Endodermal cell (in vitro differentiated cells): ENCODE measurements around the gene MPPED2. TPM values are rescaled to one million over a fixed set of nuclear protein-coding genes. Genes with fewer than 3 reads are reported as not detected.

Experiments
- DNase-seq: peaks from one replicate; pipeline ENCODE4 v3.0.0-alpha.2; 2017
- H3K27ac ChIP-seq: 2 replicates; pipeline ENCODE4 v1.5.1; 2013; ENCODE audit warnings: mild to moderate bottlenecking, low read depth, low read length, moderate library complexity
- H3K27me3 ChIP-seq: 2 replicates; pipeline ENCODE4 v1.6.1; 2013; ENCODE audit warnings: mild to moderate bottlenecking, low read length, moderate library complexity; ENCODE audit not compliant: insufficient read depth, control insufficient read depth, poor library complexity, severe bottlenecking
- H3K36me3 ChIP-seq: 2 replicates; pipeline ENCODE4 v1.7.0; 2013; ENCODE audit warnings: mild to moderate bottlenecking, low read length, moderate library complexity; ENCODE audit not compliant: control insufficient read depth, insufficient read depth
- H3K4me1 ChIP-seq: one replicate; pipeline ENCODE4 v1.7.0; 2013; ENCODE audit warnings: low read length; ENCODE audit not compliant: control insufficient read depth, insufficient read depth
- H3K4me3 ChIP-seq: 2 replicates; pipeline ENCODE4 v1.5.1; 2013; ENCODE audit warnings: mild to moderate bottlenecking, low read length, moderate library complexity
- H3K9ac ChIP-seq: 2 replicates; pipeline ENCODE4 v1.6.1; 2013; ENCODE audit warnings: mild to moderate bottlenecking, low read length, moderate library complexity; ENCODE audit not compliant: poor library complexity, severe bottlenecking; ENCODE audit errors: extremely low read depth
- H3K9me3 ChIP-seq: 2 replicates; pipeline ENCODE4 v1.6.1; 2013; ENCODE audit warnings: mild to moderate bottlenecking, low read length, moderate library complexity; ENCODE audit not compliant: control insufficient read depth
- H3K27ac Mint-ChIP-seq: 2 replicates; pipeline ENCODE4 v1.8.0; 2020; ENCODE audit warnings: mixed read lengths
- H3K27me3 Mint-ChIP-seq: 2 replicates; pipeline ENCODE4 v1.8.0; 2021; ENCODE audit warnings: mild to moderate bottlenecking, mixed read lengths; ENCODE audit not compliant: insufficient read depth
- H3K36me3 Mint-ChIP-seq: 2 replicates; pipeline ENCODE4 v1.8.0; 2020; ENCODE audit warnings: low read depth, mixed read lengths
- H3K4me1 Mint-ChIP-seq: 2 replicates; pipeline ENCODE4 v1.8.0; 2020; ENCODE audit warnings: mixed read lengths
- H3K4me3 Mint-ChIP-seq: 2 replicates; pipeline ENCODE4 v1.8.0; 2020; ENCODE audit warnings: mild to moderate bottlenecking, moderate library complexity, mixed read lengths
- H3K9me3 Mint-ChIP-seq: 2 replicates; pipeline ENCODE4 v1.8.0; 2020; ENCODE audit warnings: mild to moderate bottlenecking, mixed read lengths
- whole genome bisulfite sequencing, 2 experiments: methylation state at CpG; one replicate each; pipeline versions ENCODE4 v1.1.5 to v1.1.7; 2013; ENCODE audit warnings: missing lambda C conversion rate in 2 of 2, mixed read lengths in 1 of 2; ENCODE audit not compliant: insufficient coverage in 1 of 2, insufficient read length in 1 of 2; 5-methylcytosine and 5-hydroxymethylcytosine counted together
- total RNA-seq, 2 donors: library from RNA; stranded (reverse); fragmentation: NEBNext Ultra II Directional in 1 of 2; extraction: Animal tissue kit (Norgen Biotek cat#: 25700) in 1 of 2; gene quantifications; 2 replicates in 1 of 2; 3 replicates in 1 of 2; pipeline ENCODE4 v1.2.1, GENCODE V29; 2021
- TF ChIP-seq, protein P1 (sequence below): fragments of 200-600 bp; sonication (generic); conservative IDR thresholded peaks from 2 replicates; pipeline ENCODE4 v1.5.0; 2021; ENCODE audit warnings: antibody characterized with exemption, mild to moderate bottlenecking

The MPPED2 gene
- total RNA-seq, 2 donors from 2014 or later = 1.5 to 16.4 TPM

DNA sequence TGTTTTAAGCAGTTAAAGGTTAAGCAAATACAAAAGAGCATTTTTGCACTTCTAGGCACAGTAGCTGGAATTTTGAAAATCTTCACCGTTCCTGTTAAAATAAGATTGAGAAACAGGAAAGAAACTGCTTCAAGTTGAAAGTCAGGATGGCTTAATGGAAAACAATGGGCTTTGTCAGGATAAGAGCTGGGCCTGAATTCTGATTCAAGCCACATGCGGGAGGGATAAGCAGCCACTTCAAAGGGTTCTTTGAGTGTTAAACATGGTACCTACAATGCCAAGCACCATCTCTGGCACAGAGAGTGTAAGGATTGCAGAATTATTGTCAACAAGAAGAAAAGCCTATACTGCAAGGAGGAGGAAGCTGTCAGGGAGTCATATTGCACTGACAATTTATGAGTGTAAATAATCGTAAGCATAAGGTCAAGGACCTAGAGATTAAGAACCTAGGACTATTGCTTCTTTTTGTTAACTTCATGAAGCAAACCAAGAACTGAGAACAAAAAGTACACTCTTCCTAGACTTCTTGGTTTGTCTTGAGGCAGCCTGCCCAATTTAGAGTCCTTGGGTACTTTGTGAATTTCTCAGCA lies 32.5 kb downstream of the MPPED2 start:
- no peak overlapping the region for H3K4me3 ChIP-seq
- no peak overlapping the region for H3K9ac ChIP-seq
- Mint-ChIP-seq H3K27ac (peak overlapping the region; percentile 79), H3K36me3 (peaks cover 8% of the 10 kb centered on the region), H3K4me3 (no peak overlapping the region), H3K4me1 (peaks cover 36% of the 10 kb centered on the region), H3K27me3 (no peaks in the 10 kb centered on the region), H3K9me3 (no peaks in the 10 kb centered on the region)
- 50% methylated on average over 2 to 3 of the region's 3 CpGs for WGBS, 2 experiments
- no peak overlapping the region for H3K27ac ChIP-seq
- H3K27me3 ChIP-seq = no peaks in the 10 kb centered on the region
- no peak for DNase-seq
- TF ChIP-seq, protein P1, sequence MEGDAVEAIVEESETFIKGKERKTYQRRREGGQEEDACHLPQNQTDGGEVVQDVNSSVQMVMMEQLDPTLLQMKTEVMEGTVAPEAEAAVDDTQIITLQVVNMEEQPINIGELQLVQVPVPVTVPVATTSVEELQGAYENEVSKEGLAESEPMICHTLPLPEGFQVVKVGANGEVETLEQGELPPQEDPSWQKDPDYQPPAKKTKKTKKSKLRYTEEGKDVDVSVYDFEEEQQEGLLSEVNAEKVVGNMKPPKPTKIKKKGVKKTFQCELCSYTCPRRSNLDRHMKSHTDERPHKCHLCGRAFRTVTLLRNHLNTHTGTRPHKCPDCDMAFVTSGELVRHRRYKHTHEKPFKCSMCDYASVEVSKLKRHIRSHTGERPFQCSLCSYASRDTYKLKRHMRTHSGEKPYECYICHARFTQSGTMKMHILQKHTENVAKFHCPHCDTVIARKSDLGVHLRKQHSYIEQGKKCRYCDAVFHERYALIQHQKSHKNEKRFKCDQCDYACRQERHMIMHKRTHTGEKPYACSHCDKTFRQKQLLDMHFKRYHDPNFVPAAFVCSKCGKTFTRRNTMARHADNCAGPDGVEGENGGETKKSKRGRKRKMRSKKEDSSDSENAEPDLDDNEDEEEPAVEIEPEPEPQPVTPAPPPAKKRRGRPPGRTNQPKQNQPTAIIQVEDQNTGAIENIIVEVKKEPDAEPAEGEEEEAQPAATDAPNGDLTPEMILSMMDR = no peak
- H3K4me1 ChIP-seq = no peaks in the 10 kb centered on the region
- no peaks in the 10 kb centered on the region for H3K9me3 ChIP-seq
- no peaks in the 10 kb centered on the region for H3K36me3 ChIP-seq

DNA sequence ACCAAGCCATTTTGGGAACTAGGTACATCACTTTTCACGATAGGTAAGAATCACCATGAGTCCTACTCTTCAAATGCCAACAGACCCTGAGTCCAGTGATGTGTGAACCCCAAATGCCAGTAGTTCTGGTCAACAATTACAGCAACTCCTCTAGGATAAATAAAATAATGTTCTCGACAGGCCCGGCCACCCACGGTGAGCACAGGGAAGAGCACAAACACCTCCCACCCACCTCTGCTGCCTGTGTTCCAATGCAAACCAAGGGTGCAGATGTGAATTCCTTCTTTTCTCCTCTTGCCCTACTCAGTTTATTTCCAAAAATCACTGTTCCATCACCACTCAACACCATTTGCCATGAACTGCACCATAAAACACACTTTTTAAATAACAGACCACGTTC lies 33.3 kb downstream of the MPPED2 start:
- Histone ChIP-seq H3K27me3 (no peaks in the 10 kb centered on the region), H3K4me1 (no peaks in the 10 kb centered on the region), H3K4me3 (no peak overlapping the region), H3K9ac (no peak overlapping the region), H3K27ac (no peak overlapping the region), H3K9me3 (no peaks in the 10 kb centered on the region), H3K36me3 (no peaks in the 10 kb centered on the region)
- no peak overlapping the region for H3K4me3 Mint-ChIP-seq
- peaks cover 8% of the 10 kb centered on the region for H3K36me3 Mint-ChIP-seq
- no peaks in the 10 kb centered on the region for H3K9me3 Mint-ChIP-seq
- H3K27ac Mint-ChIP-seq = peak overlapping the region; percentile 49
- TF ChIP-seq, protein P1 = no peak
- DNase-seq = peak; percentile 60
- WGBS, 2 experiments = 67 to 69% methylated on average over 3 to 5 of the region's 5 CpGs
- H3K4me1 Mint-ChIP-seq = peaks cover 39% of the 10 kb centered on the region
- no peaks in the 10 kb centered on the region for H3K27me3 Mint-ChIP-seq

DNA sequence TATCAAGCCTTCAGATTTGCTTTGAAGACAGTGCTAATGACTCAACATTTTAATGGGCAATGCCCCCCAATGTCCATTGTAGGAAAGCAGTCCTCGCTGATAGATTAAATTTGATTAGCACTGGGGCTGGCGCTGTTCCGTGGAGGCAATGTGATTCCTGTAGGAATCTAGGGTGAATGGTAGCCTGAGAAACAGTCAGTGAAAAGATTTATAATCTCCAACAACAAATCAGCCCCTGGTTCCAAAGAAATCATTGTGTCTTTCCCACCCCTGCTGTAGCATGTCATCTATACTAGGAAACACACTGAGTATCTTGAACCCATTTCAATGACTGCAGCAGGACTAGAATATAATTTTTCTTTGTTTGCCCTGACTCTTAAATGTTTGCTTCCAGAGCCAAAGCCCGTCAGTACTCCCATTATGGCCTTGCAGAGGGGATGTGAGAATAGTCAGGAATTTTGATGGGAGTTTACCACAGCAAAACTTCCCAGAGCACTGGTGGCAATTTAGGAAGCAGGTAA lies 36.1 kb downstream of the MPPED2 start:
- Mint-ChIP-seq H3K27me3 (no peaks in the 10 kb centered on the region), H3K4me3 (no peak overlapping the region), H3K36me3 (no peaks in the 10 kb centered on the region), H3K9me3 (no peaks in the 10 kb centered on the region), H3K4me1 (peaks cover 51% of the 10 kb centered on the region), H3K27ac (no peak overlapping the region)
- DNase-seq = no peak
- 82% methylated on average over 4 of the region's 4 CpGs; no CpG with 5 or more reads in 1 of the 2 experiments for WGBS, 2 experiments
- TF ChIP-seq, protein P1 = no peak
- H3K9me3 ChIP-seq = no peaks in the 10 kb centered on the region
- no peak overlapping the region for H3K4me3 ChIP-seq
- no peaks in the 10 kb centered on the region for H3K4me1 ChIP-seq
- no peak overlapping the region for H3K9ac ChIP-seq
- H3K36me3 ChIP-seq = no peaks in the 10 kb centered on the region
- H3K27ac ChIP-seq = no peak overlapping the region
- no peaks in the 10 kb centered on the region for H3K27me3 ChIP-seq
